HG03575 (cell line): Measurements from ENCODE around the gene POU4F3.
"Not testable (repeated sequence)": the region's sequence is repeated elsewhere in the genome, so short reads cannot be mapped to it uniquely, and the experiment has no call there.

Source experiments
- ATAC-seq: cut with Tn5 transposase; IDR thresholded peaks from one replicate; pipeline ENCODE4 v1.9.1; 2021; ENCODE audit not compliant: unreplicated experiment, insufficient number of reproducible peaks, low FRiP score; ENCODE audit errors: extremely low read depth

POU4F3 gene

GRCh38 chr5:146338774-146339714 is at the start of gene POU4F3:
Gene POU4F3 (plus strand): TSS chr5:146338839. CDS start chr5:146339113, 274 bp downstream.
- ATAC-seq, result no peak

- no peak for ATAC-seq
Observed at GRCh38 chr5:146290318-146290717, 48.3 kb upstream of the POU4F3 start.

- no peak for ATAC-seq
Observed at GRCh38 chr5:146291421-146292074, 47.1 kb upstream of the POU4F3 start.

GRCh38 chr5:146296245-146296644 is 42.4 kb upstream of the POU4F3 start:
- ATAC-seq, result no peak

GRCh38 chr5:146298920-146299319 is 39.7 kb upstream of the POU4F3 start:
- not testable (repeated sequence) for ATAC-seq

GRCh38 chr5:146301626-146302025 is 37.0 kb upstream of the POU4F3 start:
- no peak for ATAC-seq

- no peak for ATAC-seq
Observed at GRCh38 chr5:146302406-146302805, 36.2 kb upstream of the POU4F3 start.

- no peak for ATAC-seq
Observed at GRCh38 chr5:146306838-146307237, 31.8 kb upstream of the POU4F3 start.

- ATAC-seq, result no peak
Observed at GRCh38 chr5:146307796-146308195, 30.8 kb upstream of the POU4F3 start.

- no peak for ATAC-seq
Observed at GRCh38 chr5:146310540-146310939, 28.1 kb upstream of the POU4F3 start.

GRCh38 chr5:146311278-146311677 is 27.4 kb upstream of the POU4F3 start:
- ATAC-seq, result no peak

GRCh38 chr5:146313027-146313426 is 25.6 kb upstream of the POU4F3 start:
- no peak for ATAC-seq

GRCh38 chr5:146321571-146321970 is 17.1 kb upstream of the POU4F3 start:
- ATAC-seq, result no peak

- ATAC-seq, result no peak
Observed at GRCh38 chr5:146327257-146327870, 11.3 kb upstream of the POU4F3 start.

GRCh38 chr5:146327989-146328388 is 10.7 kb upstream of the POU4F3 start:
- ATAC-seq, result no peak

GRCh38 chr5:146329697-146330096 is 8.9 kb upstream of the POU4F3 start:
- no peak for ATAC-seq

GRCh38 chr5:146331423-146331822 is 7.2 kb upstream of the POU4F3 start:
- ATAC-seq, result no peak

GRCh38 chr5:146334074-146334533 is 4.5 kb upstream of the POU4F3 start:
- ATAC-seq, result no peak

- no peak for ATAC-seq
Observed at GRCh38 chr5:146336197-146336596, 2.4 kb upstream of the POU4F3 start.
